OCI-LY7 (cell line): Measurements from ENCODE around the gene UBE2G1. TPM values are rescaled to one million over a fixed set of nuclear protein-coding genes. Genes with fewer than 3 reads are reported as not detected.
"Not testable (repeated sequence)": the region's sequence is repeated elsewhere in the genome, so short reads cannot be mapped to it uniquely, and the experiment has no call there.

ENCODE experiments used
- BruUV-seq: library from RNA; stranded (reverse); fragments of 400-500 nt; replicated peaks from 2 replicates; lab custom pipeline; 2021; lab: Mats Ljungman, UMichigan
- CTCF ChIA-PET: fragments of 300-600 bp; sonication (Branson Sonifier 250); formaldehyde crosslinking; loops from one replicate; lab custom pipeline; 2022; ENCODE audit warnings: antibody characterized with exemption; ENCODE audit not compliant: unreplicated experiment; lab: Charles Lee
- POLR2A ChIA-PET: fragments of 300-600 bp; sonication (Branson Sonifier 250); formaldehyde crosslinking; loops from one replicate; lab custom pipeline; 2022; ENCODE audit warnings: antibody characterized with exemption; lab: Charles Lee
- DNase-seq: peaks from one replicate; pipeline ENCODE4 v3.0.0-alpha.2; 2015; ENCODE audit warnings: low spot score
- H2AFZ ChIP-seq: fragments of 200-600 bp; sonication (generic), shearing (Covaris generic); 2 replicates; pipeline ENCODE4 v1.6.1; 2014; ENCODE audit warnings: mild to moderate bottlenecking, antibody characterized with exemption, low read length, moderate library complexity
- H3K27ac ChIP-seq: fragments of 200-600 bp; sonication (generic); 2 replicates; pipeline ENCODE4 v1.5.1; 2014; ENCODE audit warnings: mixed run types, low read depth, mild to moderate bottlenecking, moderate library complexity, low read length, inconsistent platforms; ENCODE audit not compliant: poor library complexity, severe bottlenecking
- H3K36me3 ChIP-seq: fragments of 200-600 bp; sonication (generic); 2 replicates; pipeline ENCODE4 v1.6.1; 2014; ENCODE audit warnings: mild to moderate bottlenecking, antibody characterized with exemption, low read length, moderate library complexity, mixed read lengths; ENCODE audit not compliant: insufficient read depth
- H3K4me1 ChIP-seq: fragments of 200-600 bp; sonication (generic); 2 replicates; pipeline ENCODE4 v1.5.1; 2014; ENCODE audit warnings: mild to moderate bottlenecking, low read length; ENCODE audit not compliant: insufficient read depth, poor library complexity, severe bottlenecking
- H3K4me2 ChIP-seq: fragments of 200-600 bp; sonication (generic); 2 replicates; pipeline ENCODE4 v1.6.1; 2014; ENCODE audit warnings: mild to moderate bottlenecking, low read length
- H3K4me3 ChIP-seq: fragments of 200-600 bp; sonication (generic); 2 replicates; pipeline ENCODE4 v1.5.1; 2014; ENCODE audit warnings: mild to moderate bottlenecking, low read depth, low read length; ENCODE audit not compliant: poor library complexity, severe bottlenecking
- H3K79me2 ChIP-seq: fragments of 200-600 bp; sonication (generic); 2 replicates; pipeline ENCODE4 v1.6.1; 2016; ENCODE audit warnings: low read depth, mild to moderate bottlenecking, low read length, moderate library complexity, mixed read lengths; ENCODE audit not compliant: insufficient read depth
- H3K9me2 ChIP-seq: fragments of 200-600 bp; sonication (generic); 2 replicates; pipeline ENCODE4 v1.6.1; 2016; ENCODE audit warnings: mild to moderate bottlenecking, low read length, mixed read lengths; ENCODE audit not compliant: insufficient read depth
- H3K9me3 ChIP-seq: fragments of 200-600 bp; sonication (generic); 2 replicates; pipeline ENCODE4 v1.6.1; 2014; ENCODE audit warnings: mild to moderate bottlenecking, mixed run types, low read length, mixed read lengths
- H4K20me1 ChIP-seq: fragments of 200-600 bp; sonication (generic); 2 replicates; pipeline ENCODE4 v1.6.1; 2014; ENCODE audit warnings: mild to moderate bottlenecking, antibody characterized with exemption, low read length, moderate library complexity, mixed read lengths; ENCODE audit not compliant: insufficient read depth
- EZH2phosphoT487 ChIP-seq: fragments of 200-600 bp; sonication (generic); IDR thresholded peaks from 2 replicates; pipeline ENCODE4 v1.6.1; 2018; ENCODE audit warnings: low read depth, borderline replicate concordance, mild to moderate bottlenecking, mixed run types, antibody characterized with exemption, low read length, moderate library complexity, mixed read lengths
- intact Hi-C: fragments of 100-400 bp; cut with micrococcal nuclease; formaldehyde crosslinking; loops from one replicate; pipeline ENCODE4 v1.10.0; 2022; ENCODE audit not compliant: unreplicated experiment
- total RNA-seq, 2 experiments: library from RNA; depleted of rRNA in 1 of 2; stranded (reverse); fragments of >200 nt in 1 of 2; shearing (Covaris generic) in 1 of 2; gene quantifications; 2 replicates each; pipeline ENCODE4 v1.2.3, GENCODE V29; 2014 to 2022
- TF ChIP-seq, protein P1 (sequence below): fragments of 200-600 bp; sonication (generic); conservative IDR thresholded peaks from 2 replicates; pipeline ENCODE4 v1.5.1; 2014; ENCODE audit warnings: mild to moderate bottlenecking, antibody characterized with exemption, low read length, moderate library complexity, mixed read lengths

UBE2G1 gene
- total RNA-seq, 2 experiments from 2014 or later: 115 to 216 TPM

DNA sequence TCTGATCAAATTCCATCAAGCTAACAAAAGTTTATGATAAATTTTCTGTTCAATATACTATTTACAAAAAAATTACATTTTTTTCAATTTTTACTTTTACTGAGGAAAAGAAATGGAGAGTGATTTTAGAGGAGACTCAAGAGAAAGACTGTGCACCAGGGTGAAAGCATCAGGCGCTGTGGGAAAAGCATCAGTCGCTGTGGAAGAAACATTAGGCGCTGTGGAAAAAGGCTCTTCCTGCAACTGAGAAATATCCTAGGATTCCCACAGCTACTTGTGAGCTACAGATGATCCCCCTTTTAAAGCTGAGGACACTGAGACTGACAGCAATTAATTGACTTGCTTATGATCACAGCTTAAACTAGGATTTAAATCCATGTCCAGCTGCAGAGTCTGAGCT is 107.6 kb downstream of the UBE2G1 start:
- intact Hi-C loops: no loop called here
- DNase-seq: no peak
- no peak overlapping the region for H3K27ac ChIP-seq
- no peak overlapping the region for H2AFZ ChIP-seq
- TF ChIP-seq, protein P1, sequence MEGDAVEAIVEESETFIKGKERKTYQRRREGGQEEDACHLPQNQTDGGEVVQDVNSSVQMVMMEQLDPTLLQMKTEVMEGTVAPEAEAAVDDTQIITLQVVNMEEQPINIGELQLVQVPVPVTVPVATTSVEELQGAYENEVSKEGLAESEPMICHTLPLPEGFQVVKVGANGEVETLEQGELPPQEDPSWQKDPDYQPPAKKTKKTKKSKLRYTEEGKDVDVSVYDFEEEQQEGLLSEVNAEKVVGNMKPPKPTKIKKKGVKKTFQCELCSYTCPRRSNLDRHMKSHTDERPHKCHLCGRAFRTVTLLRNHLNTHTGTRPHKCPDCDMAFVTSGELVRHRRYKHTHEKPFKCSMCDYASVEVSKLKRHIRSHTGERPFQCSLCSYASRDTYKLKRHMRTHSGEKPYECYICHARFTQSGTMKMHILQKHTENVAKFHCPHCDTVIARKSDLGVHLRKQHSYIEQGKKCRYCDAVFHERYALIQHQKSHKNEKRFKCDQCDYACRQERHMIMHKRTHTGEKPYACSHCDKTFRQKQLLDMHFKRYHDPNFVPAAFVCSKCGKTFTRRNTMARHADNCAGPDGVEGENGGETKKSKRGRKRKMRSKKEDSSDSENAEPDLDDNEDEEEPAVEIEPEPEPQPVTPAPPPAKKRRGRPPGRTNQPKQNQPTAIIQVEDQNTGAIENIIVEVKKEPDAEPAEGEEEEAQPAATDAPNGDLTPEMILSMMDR: peak; percentile 33; the same call in 1 of the 2 replicates
- no peak for TF ChIP-seq EZH2phosphoT487
- H3K36me3 ChIP-seq: peaks cover 41% of the 10 kb centered on the region
- no peak overlapping the region for H3K4me2 ChIP-seq
- ChIA-PET POLR2A (interaction anchor here (0.5 to 0.7 kb wide), 3 partner anchors 14 to 82 kb away, joined by 3 to 4 read pairs (median 4); no protein-coding TSS in a partner anchor), CTCF (no interaction called here)
- peaks cover 90% of the 10 kb centered on the region for H3K79me2 ChIP-seq
- no TSS peak for BruUV-seq
- H3K4me1 ChIP-seq: peaks cover 12% of the 10 kb centered on the region
- no peaks in the 10 kb centered on the region for H3K9me2 ChIP-seq
- no peaks in the 10 kb centered on the region for H3K9me3 ChIP-seq
- peaks cover 30% of the 10 kb centered on the region for H4K20me1 ChIP-seq
- H3K4me3 ChIP-seq: no peak overlapping the region

DNA sequence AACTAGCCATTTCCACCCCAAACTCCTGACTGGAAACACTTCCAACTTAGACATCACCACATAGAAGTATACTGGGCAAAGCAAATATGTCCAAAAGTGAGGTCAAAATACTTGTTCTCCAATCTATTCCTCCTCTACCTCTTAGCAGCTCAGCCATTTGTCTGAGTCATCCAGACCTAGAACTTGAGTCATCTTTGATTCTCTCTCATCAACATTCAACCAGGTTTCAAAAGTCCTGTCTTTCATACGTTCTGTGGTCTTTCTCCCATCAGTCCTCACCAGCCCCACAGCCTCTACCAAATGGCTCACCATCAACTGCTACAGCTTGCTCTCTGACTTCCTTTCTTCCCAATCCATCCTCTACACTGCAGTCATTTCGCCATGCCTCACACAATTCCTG is 109.5 kb downstream of the UBE2G1 start:
- ChIA-PET POLR2A (interaction anchor here (0.9 kb wide), 1 partner anchor 57 kb away, joined by 3 read pairs; no protein-coding TSS in a partner anchor), CTCF (no interaction called here)
- H3K27ac ChIP-seq: no peak overlapping the region
- no peaks in the 10 kb centered on the region for H3K9me2 ChIP-seq
- no TSS peak for BruUV-seq
- H3K9me3 ChIP-seq: no peaks in the 10 kb centered on the region
- no peak overlapping the region for H2AFZ ChIP-seq
- H3K4me2 ChIP-seq: no peak overlapping the region
- H3K79me2 ChIP-seq: peaks cover 94% of the 10 kb centered on the region
- peaks cover 2% of the 10 kb centered on the region for H3K4me1 ChIP-seq
- peaks cover 24% of the 10 kb centered on the region for H4K20me1 ChIP-seq
- no peak for DNase-seq
- TF ChIP-seq, protein P1: no peak
- TF ChIP-seq EZH2phosphoT487: no peak
- intact Hi-C loops: no loop called here
- H3K36me3 ChIP-seq: peaks cover 53% of the 10 kb centered on the region
- H3K4me3 ChIP-seq: no peak overlapping the region

DNA sequence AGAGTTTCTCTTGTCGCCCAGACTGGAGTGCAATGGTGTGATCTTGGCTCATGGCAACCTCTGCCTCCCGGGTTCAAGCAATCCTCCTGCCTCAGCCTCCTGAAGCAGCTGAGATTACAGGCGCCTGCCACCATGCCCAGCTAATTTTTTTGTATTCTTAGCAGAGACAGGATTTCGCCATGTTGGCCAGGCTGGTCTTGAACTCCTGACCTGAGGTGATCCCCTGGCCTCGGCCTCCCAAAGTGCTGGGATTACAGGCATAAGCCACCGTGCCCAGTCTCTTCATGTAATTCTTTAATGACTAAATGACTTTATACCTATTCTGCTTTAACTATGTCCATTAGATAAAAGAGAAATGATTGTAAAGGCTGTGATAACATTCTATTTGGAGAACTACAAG is 111.2 kb downstream of the UBE2G1 start:
- POLR2A ChIA-PET: interaction anchor here (1.0 kb wide), 1 partner anchor 10 kb away, joined by 4 read pairs; no protein-coding TSS in a partner anchor
- H3K4me3 ChIP-seq, CTCF ChIA-PET, DNase-seq, H3K4me1 ChIP-seq, H2AFZ ChIP-seq, BruUV-seq, H3K4me2 ChIP-seq, H3K9me3 ChIP-seq, H3K9me2 ChIP-seq, intact Hi-C loops, H3K27ac ChIP-seq: not testable (repeated sequence)
- peaks cover 24% of the 10 kb centered on the region for H4K20me1 ChIP-seq
- peaks cover 94% of the 10 kb centered on the region for H3K79me2 ChIP-seq
- peaks cover 46% of the 10 kb centered on the region for H3K36me3 ChIP-seq
